Fibroblast of lung (primary cell): Measurements from ENCODE around the gene SLC6A2. TPM values are rescaled to one million over a fixed set of nuclear protein-coding genes. Genes with fewer than 3 reads are reported as not detected.

Experiments used
- DNase-seq, 2 donors: peaks; one replicate each; pipeline versions ENCODE4 v3.0.0 to v3.0.0-alpha.2; 2010; ENCODE audit warnings: low read depth in 2 of 2
- H2AFZ ChIP-seq: 2 replicates; pipeline ENCODE4 v1.5.1; 2012; ENCODE audit warnings: low read length, control low read depth, inconsistent platforms
- H3K27ac ChIP-seq: 2 replicates; pipeline ENCODE4 v1.5.1; 2011; ENCODE audit warnings: low read length, control low read depth; ENCODE audit not compliant: insufficient read depth
- H3K27me3 ChIP-seq: 2 replicates; pipeline ENCODE4 v1.5.1; 2011; ENCODE audit warnings: mild to moderate bottlenecking, low read length; ENCODE audit not compliant: control insufficient read depth, insufficient read depth
- H3K36me3 ChIP-seq: 2 replicates; pipeline ENCODE4 v1.5.1; 2011; ENCODE audit warnings: low read length; ENCODE audit not compliant: control insufficient read depth, insufficient read depth
- H3K4me1 ChIP-seq: 2 replicates; pipeline ENCODE4 v1.5.1; 2011; ENCODE audit warnings: low read length; ENCODE audit not compliant: control insufficient read depth, insufficient read depth; ENCODE audit errors: extremely low read depth
- H3K4me2 ChIP-seq: 2 replicates; pipeline ENCODE4 v1.5.1; 2011; ENCODE audit warnings: low read length, control low read depth; ENCODE audit not compliant: insufficient read depth; ENCODE audit errors: extremely low read depth
- H3K4me3 ChIP-seq, 4 experiments: fragments of 200-600 bp in 1 of 4; sonication (generic) in 1 of 4; replicated peaks in 1 of 4; 2 replicates each; pipeline ENCODE4 v1.5.1; 2011 to 2016; ENCODE audit warnings: low read length in 4 of 4, low read depth in 3 of 4, mild to moderate bottlenecking in 3 of 4, control low read depth in 2 of 4, inconsistent platforms in 1 of 4, mixed read lengths in 1 of 4; ENCODE audit not compliant: insufficient read depth in 1 of 4; ENCODE audit errors: control extremely low read depth in 1 of 4
- H3K79me2 ChIP-seq: 2 replicates; pipeline ENCODE4 v1.5.1; 2012; ENCODE audit warnings: mild to moderate bottlenecking, low read length, inconsistent platforms; ENCODE audit not compliant: control insufficient read depth, insufficient read depth
- H3K9ac ChIP-seq: 2 replicates; pipeline ENCODE4 v1.5.1; 2011; ENCODE audit warnings: mild to moderate bottlenecking, low read length, control low read depth; ENCODE audit not compliant: insufficient read depth
- H3K9me3 ChIP-seq: 2 replicates; pipeline ENCODE4 v1.5.1; 2012; ENCODE audit warnings: low read depth, low read length; ENCODE audit not compliant: control insufficient read depth, insufficient read depth
- H4K20me1 ChIP-seq: 2 replicates; pipeline ENCODE4 v1.5.1; 2011; ENCODE audit warnings: low read length; ENCODE audit not compliant: control insufficient read depth, insufficient read depth; ENCODE audit errors: extremely low read depth
- CTCF ChIP-seq, 2 donors: IDR thresholded peaks in 1 of 2; conservative IDR thresholded peaks in 1 of 2; 1 replicate in 1 of 2; 2 replicates in 1 of 2; pipeline ENCODE4 v1.5.1; 2011 to 2012; ENCODE audit warnings: low read length in 2 of 2, control low read depth in 1 of 2, inconsistent platforms in 1 of 2, low read depth in 1 of 2, mild to moderate bottlenecking in 1 of 2
- EZH2 ChIP-seq: IDR thresholded peaks from 2 replicates; pipeline ENCODE4 v1.5.1; 2012; ENCODE audit warnings: low read length, control low read depth, mild to moderate bottlenecking; ENCODE audit errors: missing control alignments
- polyA plus RNA-seq, 2 donors: library from polyadenylated mRNA; depleted of rRNA in 1 of 2; stranded (reverse) in 1 of 2; unstranded in 1 of 2; fragments of >200 nt; gene quantifications; 2 replicates each; pipeline ENCODE4 v1.2.1, GENCODE V29; 2011 to 2012; ENCODE audit warnings: missing spikeins in 1 of 2
- total RNA-seq: library from RNA; depleted of rRNA; stranded (reverse); fragments of >200 nt; gene quantifications from 2 replicates; pipeline ENCODE4 v1.2.1, GENCODE V29; 2014

Gene SLC6A2
- total and polyA plus RNA-seq, 2 donors (not counting 1 experiment from before 2014, with no cell fraction given), result not detected

DNA sequence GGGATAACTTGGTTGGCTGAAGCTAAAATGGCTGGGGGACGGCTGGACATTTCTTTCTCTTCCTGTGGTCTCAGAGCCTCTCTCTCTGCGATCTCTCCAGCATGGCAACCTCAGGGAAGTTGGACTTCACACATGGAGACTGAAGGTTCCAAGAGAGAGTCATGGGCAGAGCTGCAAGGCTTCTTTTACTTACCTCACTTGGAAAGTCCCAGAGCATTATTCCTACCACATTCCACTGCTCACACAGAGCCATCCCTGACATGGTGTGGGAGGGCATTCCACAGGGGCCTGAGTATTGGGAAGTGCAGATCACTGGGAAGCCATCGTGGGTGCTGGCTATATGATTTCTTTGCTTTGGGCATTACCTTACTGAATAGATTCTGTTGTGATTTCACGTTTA, 9.8 kb upstream of the SLC6A2 start:
- H4K20me1 ChIP-seq, result no peaks in the 10 kb centered on the region
- no peak overlapping the region for H3K27ac ChIP-seq
- no peak overlapping the region for H3K4me3 ChIP-seq
- H3K4me2 ChIP-seq, result no peak overlapping the region
- no peak overlapping the region for H3K9ac ChIP-seq
- no peak overlapping the region for H2AFZ ChIP-seq
- DNase-seq, result peak in 1 of 2 donors; percentile 5
- peaks cover 4% of the 10 kb centered on the region for H3K27me3 ChIP-seq
- H3K4me1 ChIP-seq, result peaks cover 3% of the 10 kb centered on the region
- no peaks in the 10 kb centered on the region for H3K79me2 ChIP-seq
- TF ChIP-seq EZH2, result no peak
- no peak for TF ChIP-seq CTCF (conservative IDR thresholded peaks at IDR 0.05 in 1 of 2, IDR thresholded peaks at IDR 0.05 in 1 of 2; ENCODE audit: low read depth in 1 of 2, low read length in 2 of 2)
- H3K36me3 ChIP-seq, result no peaks in the 10 kb centered on the region
- H3K9me3 ChIP-seq, result no peaks in the 10 kb centered on the region

- no peak overlapping the region for H2AFZ ChIP-seq
- TF ChIP-seq EZH2 (no peak), CTCF (conservative IDR thresholded peaks at IDR 0.05 in 1 of 2, IDR thresholded peaks at IDR 0.05 in 1 of 2; ENCODE audit: low read depth in 1 of 2, low read length in 2 of 2) (no peak)
- DNase-seq, result no peak
- no peaks in the 10 kb centered on the region for H4K20me1 ChIP-seq
- no peak overlapping the region for H3K9ac ChIP-seq
- H3K27me3 ChIP-seq, result peaks cover 7% of the 10 kb centered on the region
- no peaks in the 10 kb centered on the region for H3K9me3 ChIP-seq
- H3K36me3 ChIP-seq, result no peaks in the 10 kb centered on the region
- H3K4me3 ChIP-seq, result no peak overlapping the region
- H3K4me1 ChIP-seq, result no peaks in the 10 kb centered on the region
- no peak overlapping the region for H3K27ac ChIP-seq
- no peak overlapping the region for H3K4me2 ChIP-seq
- H3K79me2 ChIP-seq, result no peaks in the 10 kb centered on the region
Observed at GRCh38 chr16:55647343-55647742, 8.4 kb upstream of the SLC6A2 start.

- no peak overlapping the region for H3K4me2 ChIP-seq
- H4K20me1 ChIP-seq, result no peaks in the 10 kb centered on the region
- peaks cover 7% of the 10 kb centered on the region for H3K27me3 ChIP-seq
- no peaks in the 10 kb centered on the region for H3K4me1 ChIP-seq
- no peak overlapping the region for H2AFZ ChIP-seq
- DNase-seq, result no peak
- no peaks in the 10 kb centered on the region for H3K79me2 ChIP-seq
- no peak overlapping the region for H3K9ac ChIP-seq
- H3K36me3 ChIP-seq, result no peaks in the 10 kb centered on the region
- no peak overlapping the region for H3K4me3 ChIP-seq
- H3K9me3 ChIP-seq, result no peaks in the 10 kb centered on the region
- no peak overlapping the region for H3K27ac ChIP-seq
- no peak for TF ChIP-seq EZH2
- TF ChIP-seq CTCF (conservative IDR thresholded peaks at IDR 0.05 in 1 of 2, IDR thresholded peaks at IDR 0.05 in 1 of 2; ENCODE audit: low read depth in 1 of 2, low read length in 2 of 2), result peak; percentile 9 to 15
Observed at GRCh38 chr16:55647798-55648197, 8.0 kb upstream of the SLC6A2 start.
